DMS53 (cell line): ENCODE measurements around the gene ATP6V1G2.
A peak's percentile ranks its signal among the peaks of the same experiment; 100 is the strongest.
"Not testable (repeated sequence)": the region's sequence is repeated elsewhere in the genome, so short reads cannot be mapped to it uniquely, and the experiment has no call there.

Source experiments
- DNase-seq: peaks from one replicate; lab custom pipeline; 2025; lab: John Stamatoyannopoulos, UW

ATP6V1G2 gene

DNA sequence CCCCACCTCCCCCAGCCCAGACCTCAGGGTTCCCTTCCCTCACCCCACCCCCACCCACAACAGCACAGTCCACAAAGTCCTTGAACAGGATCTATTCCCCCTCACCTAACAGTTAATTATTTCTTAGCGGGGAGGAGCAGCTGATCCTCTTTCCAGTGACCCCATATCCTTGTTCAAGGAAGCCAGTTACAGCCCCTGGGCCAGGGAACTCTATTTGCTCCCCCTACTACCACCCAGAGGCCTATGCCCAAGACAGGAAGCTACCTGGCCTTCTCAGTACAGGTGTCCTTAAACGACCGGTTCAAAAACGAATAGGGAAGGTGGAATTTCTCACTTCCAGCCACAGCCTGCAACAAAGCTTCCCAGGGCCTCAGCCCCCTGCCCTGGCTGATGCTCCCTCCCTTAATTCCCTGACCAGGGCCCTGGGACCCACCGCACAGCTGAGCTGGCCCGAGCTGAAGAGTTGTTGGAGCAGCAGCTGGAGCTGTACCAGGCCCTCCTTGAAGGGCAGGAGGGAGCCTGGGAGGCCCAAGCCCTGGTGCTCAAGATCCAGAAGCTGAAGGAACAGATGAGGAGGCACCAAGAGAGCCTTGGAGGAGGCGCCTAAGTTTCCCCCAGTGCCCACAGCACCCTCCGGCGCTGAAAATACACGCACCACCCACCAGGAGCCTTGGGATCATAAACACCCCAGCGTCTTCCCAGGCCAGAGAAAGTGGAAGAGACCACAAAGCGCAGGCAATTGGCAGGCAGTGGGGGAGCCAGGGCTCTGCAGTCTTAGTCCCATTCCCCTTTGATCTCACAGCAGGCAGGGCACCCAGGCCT is 16.9 kb downstream of the ATP6V1G2 start:
- peak; percentile 37 for DNase-seq

DNA sequence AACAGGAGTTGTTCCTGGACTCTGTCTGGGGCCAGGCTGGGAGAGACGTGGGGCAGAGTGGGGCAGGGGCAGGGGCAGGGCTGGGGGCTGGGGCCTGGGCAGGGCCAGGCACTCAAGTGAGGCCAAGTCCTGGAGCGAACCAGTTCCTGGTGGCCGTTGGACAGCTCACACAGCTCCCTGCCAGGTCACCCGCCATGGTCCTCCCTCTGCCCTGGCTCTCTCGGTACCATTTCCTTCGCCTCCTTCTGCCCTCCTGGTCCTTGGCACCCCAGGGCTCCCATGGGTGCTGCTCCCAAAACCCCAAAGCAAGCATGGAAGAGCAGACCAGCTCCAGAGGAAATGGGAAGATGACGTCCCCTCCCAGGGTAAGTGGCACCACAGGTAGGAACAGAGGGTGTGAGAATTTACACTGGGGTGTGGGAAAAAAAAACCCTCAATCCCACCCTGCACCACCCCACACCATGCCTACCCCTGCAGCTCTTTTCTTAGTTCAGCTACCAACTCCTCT is 17.5 kb downstream of the ATP6V1G2 start, which contains the start of gene MCCD1:
Gene MCCD1 (plus strand): TSS at position 142 of the 508 bp plus-strand sequence. CDS start 53 bp downstream, at position 195.
- no peak for DNase-seq

DNA sequence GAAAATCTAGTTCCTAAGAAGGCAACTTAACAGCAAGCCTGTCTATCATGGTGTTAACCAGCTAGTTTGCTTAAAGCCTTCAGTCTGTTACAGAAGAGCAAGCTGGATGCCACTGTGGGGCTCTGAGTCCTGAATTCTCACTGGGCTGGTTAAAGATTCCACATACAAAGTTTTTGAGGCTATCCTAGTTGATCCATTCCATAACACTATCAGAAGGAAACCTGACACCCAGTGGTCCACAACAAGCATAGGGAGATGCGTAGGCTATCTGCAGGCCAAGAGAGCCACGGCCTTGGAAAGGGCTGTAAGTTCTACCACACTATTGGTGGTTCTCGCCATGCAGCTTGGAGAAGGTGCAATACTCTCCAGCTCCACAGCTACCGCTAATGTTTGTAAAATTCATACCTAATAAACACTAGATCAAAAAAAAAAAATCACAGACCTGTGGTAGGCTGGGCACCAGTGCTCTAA is 18.1 kb downstream of the ATP6V1G2 start:
- DNase-seq, result peak; percentile 46

DNA sequence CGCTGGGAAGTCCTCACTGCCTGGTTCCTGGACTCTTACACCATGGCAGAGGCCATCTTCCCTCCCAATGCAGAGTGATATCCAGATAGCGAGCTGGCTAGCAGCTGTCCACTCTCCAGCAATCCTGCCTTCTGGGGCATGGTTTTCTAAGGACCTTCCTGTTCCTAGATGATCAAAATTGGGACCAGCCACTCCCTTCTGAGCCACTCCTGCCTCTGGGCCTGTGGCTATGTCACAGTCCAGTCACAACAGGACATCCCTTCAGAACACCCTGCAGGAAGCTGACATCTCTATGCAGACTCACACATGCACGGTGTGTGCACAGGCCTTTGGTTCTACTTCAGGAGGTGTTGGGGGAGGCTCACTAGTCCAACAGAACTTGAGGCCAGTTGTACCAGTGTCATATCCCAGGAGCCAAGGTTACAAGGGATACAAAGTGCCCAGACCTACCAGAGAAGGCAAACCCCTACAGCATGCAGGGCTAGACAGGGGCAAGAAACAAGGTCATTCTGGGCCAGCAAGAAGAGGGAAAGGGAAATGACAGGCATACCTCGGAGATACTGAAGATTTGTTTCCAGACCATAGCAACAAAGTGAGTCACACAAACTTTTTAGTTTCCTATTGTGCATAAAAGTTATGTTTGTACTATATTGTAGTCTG is 20.3 kb downstream of the ATP6V1G2 start:
- DNase-seq, result no peak

DNA sequence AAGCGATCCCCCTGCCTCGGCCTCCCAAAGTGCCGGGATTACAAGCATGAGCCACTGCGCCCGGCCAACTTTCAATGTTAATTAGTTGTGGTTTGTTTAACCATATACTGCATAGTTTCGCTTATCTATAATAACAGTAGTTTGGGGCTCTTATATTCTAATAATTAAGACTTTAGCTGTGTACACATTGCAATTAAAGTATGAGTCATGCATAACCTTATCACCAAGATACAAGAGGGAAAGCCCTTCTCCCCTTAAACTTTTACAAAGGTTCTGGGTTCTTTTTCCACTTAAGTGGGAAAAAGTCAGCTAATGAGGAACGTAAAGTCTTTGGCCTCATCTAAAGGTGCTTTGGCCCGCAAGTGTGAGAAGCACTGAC is 20.9 kb downstream of the ATP6V1G2 start:
- DNase-seq, result no peak

DNA sequence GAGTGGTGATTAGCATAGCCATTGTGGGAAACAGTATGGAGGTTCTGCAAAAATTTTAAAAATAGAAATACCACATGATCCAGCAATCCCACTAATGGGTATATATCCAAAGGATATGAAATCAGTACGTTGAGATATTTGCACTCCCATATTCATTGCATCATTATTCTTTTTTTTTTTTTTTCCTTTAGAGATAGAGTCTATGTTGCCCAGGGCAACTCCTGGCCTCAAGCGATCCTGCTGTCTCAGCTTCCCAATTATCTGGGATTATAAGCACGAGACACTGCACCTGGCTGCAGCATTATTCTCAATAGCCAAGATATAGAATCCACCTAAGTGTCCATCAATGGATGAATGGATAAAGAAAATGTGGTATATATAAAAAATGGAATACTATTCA is 24.6 kb downstream of the ATP6V1G2 start:
- no peak for DNase-seq

DNA sequence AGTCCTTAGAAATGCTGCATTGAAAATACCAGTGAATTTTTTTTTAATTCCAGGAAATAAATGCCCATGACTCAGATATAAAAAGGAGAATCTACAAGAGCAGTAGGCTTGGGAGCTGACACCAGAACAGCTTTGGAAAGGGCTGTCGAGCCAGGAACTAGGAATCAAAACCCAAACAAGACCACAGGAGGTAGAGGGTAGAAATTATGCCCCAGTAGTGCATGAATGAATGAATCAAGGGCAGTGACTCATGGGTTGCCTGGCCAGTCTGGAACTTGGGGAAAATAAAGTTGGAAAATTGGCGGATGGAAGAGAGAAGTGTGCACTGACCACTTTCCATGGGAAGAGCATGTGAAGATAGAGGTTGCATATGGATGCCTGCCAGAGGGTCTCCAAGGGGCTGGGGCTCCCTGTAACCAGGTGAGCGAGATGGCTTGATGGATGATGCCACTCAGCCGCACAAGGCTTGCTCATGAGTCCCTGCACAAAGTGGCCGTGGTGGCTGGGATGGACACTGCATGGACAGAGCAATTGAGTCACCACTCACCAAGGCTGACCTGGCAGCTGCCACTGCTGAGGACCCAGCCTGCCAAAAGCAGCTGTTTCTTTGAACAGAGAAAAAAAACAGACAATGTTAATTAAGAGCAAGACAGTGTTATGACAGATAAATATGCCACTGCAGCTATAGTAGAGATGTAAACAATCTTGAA is 32.8 kb downstream of the ATP6V1G2 start:
- DNase-seq, result no peak

DNA sequence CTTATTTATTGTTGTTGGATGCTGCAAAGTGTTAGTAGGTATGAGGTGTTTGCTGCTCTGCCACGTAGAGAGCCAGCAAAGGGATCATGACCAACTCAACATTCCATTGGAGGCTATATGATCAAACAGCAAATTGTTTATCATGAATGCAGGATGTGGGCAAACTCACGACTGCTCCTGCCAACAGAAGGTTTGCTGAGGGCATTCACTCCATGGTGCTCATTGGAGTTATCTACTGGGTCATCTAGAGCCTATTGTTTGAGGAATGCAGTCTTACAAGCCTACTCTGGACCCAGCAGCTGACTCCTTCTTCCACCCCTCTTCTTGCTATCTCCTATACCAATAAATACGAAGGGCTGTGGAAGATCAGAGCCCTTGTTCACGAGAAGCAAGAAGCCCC is 36.4 kb downstream of the ATP6V1G2 start:
- DNase-seq, result no peak

DNA sequence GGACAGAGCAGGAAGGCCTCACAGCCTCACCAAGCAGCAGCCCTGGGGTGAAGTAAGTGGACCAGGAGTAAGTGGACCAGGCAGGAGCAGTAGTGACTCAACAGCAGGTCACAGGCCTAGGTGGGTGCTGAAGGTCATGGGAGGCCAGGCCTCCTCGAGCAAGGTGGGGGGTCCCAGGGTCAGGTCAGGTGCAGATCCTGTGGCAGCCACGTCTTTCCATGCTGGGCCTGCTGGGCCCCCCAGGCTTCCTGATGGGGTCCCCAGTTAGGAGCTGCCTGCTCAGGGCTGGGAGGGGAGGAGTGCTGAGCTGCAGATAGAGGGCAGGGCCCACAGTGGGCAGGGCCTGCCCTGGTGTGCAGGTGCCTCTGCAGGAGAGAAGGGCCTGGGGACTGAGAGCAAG is 37.4 kb downstream of the ATP6V1G2 start:
- DNase-seq, result not testable (repeated sequence)

DNA sequence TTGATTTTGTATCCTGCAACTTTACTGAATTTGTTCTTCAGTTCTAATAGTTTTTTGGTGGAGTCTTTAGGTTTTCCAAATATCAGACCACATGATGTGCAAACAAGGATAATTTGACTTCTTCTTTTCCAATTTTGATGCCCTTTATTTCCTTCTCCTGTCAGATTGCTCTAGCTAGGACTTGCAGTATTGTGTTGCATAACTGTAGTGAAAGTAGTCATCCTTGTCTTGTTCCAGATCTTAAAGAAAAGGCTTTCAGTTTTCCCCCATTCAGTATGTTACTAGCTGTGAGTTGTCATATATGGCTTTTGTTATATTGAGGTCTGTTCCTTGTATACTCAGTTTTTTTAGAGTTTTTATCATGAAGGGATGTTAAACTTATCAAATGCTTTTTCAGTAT is 43.8 kb downstream of the ATP6V1G2 start:
- no peak for DNase-seq

DNA sequence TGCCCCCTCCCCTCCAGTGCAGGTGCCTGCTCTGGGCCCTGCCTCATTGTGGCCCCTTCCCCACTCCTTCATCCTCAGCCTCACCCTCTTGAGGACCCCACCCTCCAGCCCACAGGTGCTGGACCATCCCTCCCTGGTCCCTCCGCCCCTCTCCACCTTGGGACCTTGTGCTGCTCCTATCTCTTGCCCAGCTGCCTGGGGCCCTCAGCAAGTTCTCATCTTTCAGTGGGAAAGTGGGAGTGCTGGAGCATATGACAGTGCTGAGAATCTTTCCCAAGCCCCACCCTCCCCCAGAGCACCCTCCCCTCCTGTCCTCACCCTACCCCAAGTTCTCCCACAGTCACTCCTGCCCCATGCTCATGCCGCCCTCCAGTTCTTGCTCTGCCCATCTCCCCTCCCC is 46.8 kb downstream of the ATP6V1G2 start:
- DNase-seq, result not testable (repeated sequence)

DNA sequence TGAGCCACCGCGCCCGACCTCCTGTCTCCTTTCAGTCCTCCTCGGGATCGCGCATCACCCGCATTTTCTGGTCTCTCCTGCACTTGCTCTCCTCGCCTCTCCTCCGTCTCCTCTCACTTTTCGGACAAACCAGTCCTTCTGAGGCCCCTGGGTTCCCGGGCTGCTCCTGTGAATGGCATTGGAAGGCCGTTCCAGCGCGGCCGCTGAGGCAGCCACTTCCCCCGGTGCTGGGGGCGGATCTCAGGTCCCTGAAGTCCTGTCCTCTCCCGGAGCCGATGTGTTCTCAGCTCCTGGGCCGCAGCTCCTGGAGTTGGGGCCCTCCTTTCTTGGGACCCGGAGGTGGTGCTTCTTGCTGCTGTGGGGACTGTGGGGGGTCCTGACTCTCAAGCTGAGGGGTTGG is 47.7 kb downstream of the ATP6V1G2 start:
- DNase-seq, result peak; percentile 67

DNA sequence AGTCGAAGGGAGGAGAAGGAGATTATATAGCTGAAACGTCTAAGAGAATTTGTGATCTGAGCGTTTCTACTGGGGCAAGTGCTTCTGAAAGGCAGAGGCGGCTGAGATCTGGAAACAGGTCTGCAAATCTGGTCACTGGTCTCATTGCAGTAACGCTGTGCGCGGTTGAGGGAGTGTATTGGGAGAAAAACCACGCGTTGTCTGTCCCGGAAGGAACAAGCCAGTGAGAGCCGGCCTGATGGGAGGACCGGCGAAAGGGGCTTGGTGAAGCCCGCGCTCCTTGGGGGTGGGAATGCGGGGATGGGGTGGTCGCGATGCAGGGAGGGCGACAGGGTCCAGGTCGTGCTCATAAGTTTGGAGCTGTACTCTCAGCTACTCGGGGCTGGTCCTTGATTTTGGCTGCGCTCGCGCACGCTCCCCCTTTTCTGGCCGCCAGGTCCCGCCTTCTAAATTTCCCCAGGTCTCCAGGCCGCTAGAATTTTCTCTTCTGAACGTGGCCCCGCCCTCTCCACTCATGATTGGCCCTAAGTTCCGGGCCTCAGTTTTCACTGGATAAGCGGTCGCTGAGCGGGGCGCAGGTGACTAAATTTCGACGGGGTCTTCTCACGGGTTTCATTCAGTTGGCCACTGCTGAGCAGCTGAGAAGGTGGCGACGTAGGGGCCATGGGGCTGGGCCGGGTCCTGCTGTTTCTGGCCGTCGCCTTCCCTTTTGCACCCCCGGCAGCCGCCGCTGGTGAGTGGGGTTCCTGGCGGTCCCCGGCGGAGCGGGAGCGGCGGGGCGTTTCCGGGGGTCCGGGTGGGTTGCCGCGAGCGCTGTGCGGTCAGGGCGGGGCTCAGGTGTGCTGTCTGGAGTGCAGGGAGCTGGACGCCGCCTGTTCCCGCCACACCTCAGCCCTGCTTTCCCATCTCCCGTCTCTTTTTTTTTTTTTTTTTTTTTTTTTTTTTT is 48.6 kb downstream of the ATP6V1G2 start, which contains the start of gene MICB:
Gene MICB (plus strand): TSS at position 615 of the 946 bp plus-strand sequence. CDS start 49 bp downstream, at position 664.
- DNase-seq, result peak; percentile 96

DNA sequence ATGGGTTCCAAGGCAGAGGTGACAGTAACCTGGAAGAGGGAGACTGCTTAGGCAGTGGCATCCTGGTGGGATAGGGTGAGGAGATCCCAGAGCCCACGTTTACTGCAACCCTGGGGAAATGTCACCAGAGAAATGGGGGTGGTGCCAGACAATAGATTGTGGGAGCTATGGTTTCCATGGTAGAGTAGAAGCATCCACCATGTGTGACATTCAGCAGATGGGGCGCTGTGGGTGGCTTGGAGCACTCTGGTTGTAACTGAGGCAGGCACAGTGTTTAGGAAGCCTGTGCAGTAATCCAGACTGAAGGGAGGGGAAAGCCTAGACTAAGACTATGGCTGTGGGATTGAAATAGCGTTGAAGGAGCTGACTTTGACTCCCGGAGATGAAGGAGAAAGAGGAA is 49.6 kb downstream of the ATP6V1G2 start:
- not testable (repeated sequence) for DNase-seq

DNA sequence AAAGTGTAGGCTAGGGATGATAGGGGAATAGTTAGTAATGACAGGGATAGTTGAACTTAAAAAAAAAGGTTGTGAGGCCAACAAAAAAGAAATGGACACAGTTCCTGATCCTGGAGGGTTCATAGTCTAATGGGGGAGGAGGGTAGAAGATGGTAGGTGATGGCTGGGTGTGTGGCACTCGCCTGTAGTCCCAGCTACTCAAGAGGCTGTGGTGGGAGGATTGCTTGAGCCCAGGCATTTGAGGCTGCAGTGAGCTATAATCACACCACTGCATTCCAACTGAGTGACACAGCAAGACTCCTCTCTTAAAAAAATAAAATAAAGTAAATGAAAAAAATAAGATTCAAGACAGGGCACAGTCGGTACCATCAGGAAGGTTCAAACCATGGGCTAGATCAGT is 50.8 kb downstream of the ATP6V1G2 start:
- no peak for DNase-seq
